Endothelial cell of umbilical vein (primary cell): Measurements from ENCODE around the gene GDF2. TPM values are rescaled to one million over a fixed set of nuclear protein-coding genes. Genes with fewer than 3 reads are reported as not detected.

ENCODE experiments used
- BruUV-seq: library from RNA; stranded (reverse); fragments of 400-500 nt; replicated peaks from 2 replicates; lab custom pipeline; 2021; lab: Mats Ljungman, UMichigan
- CTCF ChIA-PET: fragments of 300-600, 350-600 bp; sonication (Branson Sonifier 250); formaldehyde crosslinking; loops from one replicate; lab custom pipeline; 2021; ENCODE audit warnings: antibody characterized with exemption, inconsistent platforms; lab: Charles Lee
- POLR2A ChIA-PET: fragments of 300-600, 350-600 bp; sonication (Branson Sonifier 250); formaldehyde crosslinking; loops from one replicate; lab custom pipeline; 2021; ENCODE audit warnings: antibody characterized with exemption, inconsistent platforms; lab: Charles Lee
- DNase-seq: peaks from one replicate; pipeline ENCODE4 v3.0.0-alpha.2; 2011; ENCODE audit warnings: low read depth, low spot score
- FAIRE-seq: peaks from 2 replicates; lab custom pipeline; 2011; peaks lifted over from hg19 to GRCh38; lab: Jason Lieb, UNC
- H2AFZ ChIP-seq: 2 replicates; pipeline ENCODE4 v1.6.0; 2012; ENCODE audit warnings: low read depth, low read length, control low read depth, inconsistent platforms
- H3K27ac ChIP-seq: 2 replicates; pipeline ENCODE4 v1.5.1; 2011; ENCODE audit warnings: low read depth, mild to moderate bottlenecking, control low read depth, low read length, moderate library complexity; ENCODE audit not compliant: insufficient read depth
- H3K27me3 ChIP-seq, 2 experiments: 2 replicates each; pipeline versions ENCODE4 v1.6.0 to v1.6.1; 2011; ENCODE audit warnings: low read length in 2 of 2, mixed read lengths in 1 of 2; ENCODE audit not compliant: control insufficient read depth in 2 of 2, insufficient read depth in 2 of 2
- H3K36me3 ChIP-seq, 2 experiments: 2 replicates in 1 of 2; 3 replicates in 1 of 2; pipeline ENCODE4 v1.5.1; 2011; ENCODE audit warnings: low read length in 2 of 2, mild to moderate bottlenecking in 1 of 2, moderate library complexity in 1 of 2; ENCODE audit not compliant: control insufficient read depth in 2 of 2, insufficient read depth in 2 of 2; ENCODE audit errors: extremely low read depth in 1 of 2
- H3K4me1 ChIP-seq: 3 replicates; pipeline ENCODE4 v1.5.1; 2011; ENCODE audit warnings: mild to moderate bottlenecking, low read length; ENCODE audit not compliant: control insufficient read depth, insufficient read depth; ENCODE audit errors: extremely low read depth
- H3K4me2 ChIP-seq: 2 replicates; pipeline ENCODE4 v1.6.1; 2011; ENCODE audit warnings: low read length, control low read depth, mixed read lengths; ENCODE audit not compliant: insufficient read depth
- H3K4me3 ChIP-seq, 3 experiments: fragments of 200-600 bp in 1 of 3; sonication (generic), shearing (Covaris generic) in 1 of 3; replicated peaks in 1 of 3; 2 replicates each; pipeline ENCODE4 v1.5.1; 2011 to 2016; ENCODE audit warnings: control low read depth in 3 of 3, low read length in 3 of 3, mild to moderate bottlenecking in 2 of 3, inconsistent platforms in 1 of 3, low read depth in 1 of 3, moderate library complexity in 1 of 3; ENCODE audit not compliant: insufficient read depth in 1 of 3
- H3K79me2 ChIP-seq: 2 replicates; pipeline ENCODE4 v1.6.0; 2012; ENCODE audit warnings: low read length, inconsistent platforms; ENCODE audit not compliant: control insufficient read depth, insufficient read depth
- H3K9ac ChIP-seq: replicated peaks from 2 replicates; pipeline ENCODE3; 2011; ENCODE audit warnings: low read length, control low read depth; ENCODE audit not compliant: insufficient read depth; ENCODE audit errors: extremely low read depth
- H3K9me1 ChIP-seq: replicated peaks from 3 replicates; pipeline ENCODE4 v1.6.0; 2011; ENCODE audit warnings: mild to moderate bottlenecking, low read length; ENCODE audit not compliant: control insufficient read depth, insufficient read depth; ENCODE audit errors: extremely low read depth
- H3K9me3 ChIP-seq: replicated peaks from 2 replicates; pipeline ENCODE4 v1.5.1; 2012; ENCODE audit warnings: low read length, inconsistent platforms; ENCODE audit not compliant: control insufficient read depth, insufficient read depth
- H4K20me1 ChIP-seq: replicated peaks from 2 replicates; pipeline ENCODE3; 2011; ENCODE audit warnings: mild to moderate bottlenecking, low read length; ENCODE audit not compliant: control insufficient read depth, insufficient read depth; ENCODE audit errors: extremely low read depth
- CTCF ChIP-seq, 2 donors: IDR thresholded peaks; 1 replicate in 1 of 2; 2 replicates in 1 of 2; pipeline ENCODE4 v1.5.1; 2011; ENCODE audit warnings: low read length in 2 of 2, mild to moderate bottlenecking in 2 of 2, moderate library complexity in 2 of 2, control low read depth in 1 of 2, inconsistent platforms in 1 of 2, low read depth in 1 of 2; ENCODE audit not compliant: insufficient read depth in 1 of 2; ENCODE audit errors: extremely low read depth in 1 of 2
- EZH2 ChIP-seq: IDR thresholded peaks from 2 replicates; pipeline ENCODE4 v1.6.1; 2012; ENCODE audit warnings: borderline replicate concordance, low read depth, mild to moderate bottlenecking, moderate library complexity, low read length, inconsistent platforms; ENCODE audit not compliant: severe bottlenecking
- FOS ChIP-seq: IDR thresholded peaks from 2 replicates; pipeline ENCODE4 v1.6.1; 2011; ENCODE audit warnings: mild to moderate bottlenecking, low read length, moderate library complexity, borderline replicate concordance; ENCODE audit not compliant: insufficient read depth
- GATA2 ChIP-seq: IDR thresholded peaks from 2 replicates; pipeline ENCODE4 v1.7.0; 2011; ENCODE audit warnings: low read depth, mild to moderate bottlenecking, moderate library complexity, mixed read lengths, low read length; ENCODE audit not compliant: insufficient read length, insufficient read depth
- JUN ChIP-seq: IDR thresholded peaks from 2 replicates; pipeline ENCODE4 v1.6.1; 2011; ENCODE audit warnings: borderline replicate concordance, low read depth; ENCODE audit not compliant: insufficient read length, insufficient read depth
- MAX ChIP-seq: IDR thresholded peaks from 2 replicates; pipeline ENCODE4 v1.6.1; 2011; ENCODE audit not compliant: insufficient read depth, insufficient read length
- MYC ChIP-seq: IDR thresholded peaks from one replicate; pipeline ENCODE4 v1.6.1; 2011; ENCODE audit warnings: mild to moderate bottlenecking, low read depth, low read length
- POLR2A ChIP-seq: IDR thresholded peaks from 2 replicates; pipeline ENCODE4 v1.6.1; 2012; ENCODE audit warnings: low read depth, mild to moderate bottlenecking, control low read depth, low read length
- POLR2AphosphoS5 ChIP-seq: IDR thresholded peaks from 2 replicates; pipeline ENCODE4 v1.6.1; 2012; ENCODE audit warnings: low read depth, mild to moderate bottlenecking, control low read depth, low read length, moderate library complexity; ENCODE audit not compliant: insufficient read depth
- dilution Hi-C: fragments of 300-500 bp; cut with MboI; formaldehyde crosslinking; loops from one replicate; pipeline ENCODE4 v1.15.0; 2019; ENCODE audit warnings: low sequenced_read_pairs; ENCODE audit not compliant: extremely low pct_ligation_motif_present
- intact Hi-C: fragments of 100-400 bp; cut with micrococcal nuclease; formaldehyde crosslinking; loops from one replicate; pipeline ENCODE4 v1.10.0; 2022
- polyA plus RNA-seq, 4 experiments: library from polyadenylated mRNA; depleted of rRNA in 3 of 4; stranded (reverse) in 3 of 4; unstranded in 1 of 4; fragments of >200 nt; gene quantifications; 2 replicates each; pipeline versions ENCODE4 v1.2.1 to v1.2.3, GENCODE V29; 2011 to 2012; ENCODE audit warnings: missing spikeins in 1 of 4
- total RNA-seq: library from RNA; stranded (reverse); gene quantifications from 2 replicates; pipeline ENCODE4 v1.2.3, GENCODE V29; 2021

Gene GDF2
- total and polyA plus RNA-seq, 2 donors (not counting 3 experiments of a cell fraction or from before 2014, with no cell fraction given) = not detected

DNA sequence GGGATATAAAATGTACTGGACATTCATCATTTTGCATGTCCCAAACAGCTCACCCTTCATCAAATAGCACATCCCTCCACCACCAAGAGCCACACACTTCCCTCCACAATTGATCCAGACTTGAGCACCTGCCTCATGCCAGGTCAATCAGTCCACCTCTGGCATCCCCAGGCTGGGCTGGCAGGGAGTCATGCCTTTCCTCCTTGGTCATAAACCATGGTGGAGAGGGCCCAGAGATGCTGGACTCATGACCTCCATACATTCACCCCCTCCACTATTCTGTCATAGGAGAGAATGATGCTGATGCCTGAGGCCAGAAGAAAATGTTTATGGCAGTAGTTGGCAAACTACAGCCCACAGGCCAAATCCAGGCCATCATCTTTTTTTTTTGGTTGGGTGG is 38.4 kb upstream of the GDF2 start:
- H3K36me3 ChIP-seq = no peaks in the 10 kb centered on the region
- no peak overlapping the region for H3K4me2 ChIP-seq
- H3K4me1 ChIP-seq = no peaks in the 10 kb centered on the region
- ChIA-PET POLR2A (no interaction called here), CTCF (interaction anchor here (1.5 to 1.7 kb wide), 2 partner anchors 28 to 260 kb away, joined by 3 to 6 read pairs; no protein-coding TSS in a partner anchor)
- no peaks in the 10 kb centered on the region for H3K79me2 ChIP-seq
- no peaks in the 10 kb centered on the region for H3K9me3 ChIP-seq
- FAIRE-seq = no peak
- TF ChIP-seq GATA2 = no peak
- TF ChIP-seq POLR2AphosphoS5 = no peak
- no peak for TF ChIP-seq EZH2
- TF ChIP-seq CTCF (IDR thresholded peaks at IDR 0.05; ENCODE audit: extremely low read depth in 1 of 2, insufficient read depth in 1 of 2, low read depth in 1 of 2, low read length in 2 of 2) = no peak
- TF ChIP-seq MAX = no peak
- TF ChIP-seq MYC = no peak
- TF ChIP-seq FOS = no peak
- TF ChIP-seq JUN = no peak
- TF ChIP-seq POLR2A = no peak
- H3K27ac ChIP-seq = no peak overlapping the region
- H3K9ac ChIP-seq = no peak overlapping the region
- no peaks in the 10 kb centered on the region for H4K20me1 ChIP-seq
- H3K27me3 ChIP-seq = no peaks in the 10 kb centered on the region
- dilution Hi-C loops (no loop called here), intact Hi-C loops (no loop called here)
- BruUV-seq = no TSS peak
- H3K4me3 ChIP-seq = no peak overlapping the region
- H3K9me1 ChIP-seq = no peaks in the 10 kb centered on the region
- no peak for DNase-seq
- no peak overlapping the region for H2AFZ ChIP-seq
